HG03108 (cell line): ENCODE results near the gene CEACAM19.
"Not testable (repeated sequence)": the region's sequence is repeated elsewhere in the genome, so short reads cannot be mapped to it uniquely, and the experiment has no call there.

Source experiments
- ATAC-seq: cut with Tn5 transposase; IDR thresholded peaks from one replicate; pipeline ENCODE4 v1.9.1; 2021; ENCODE audit warnings: moderate library complexity; ENCODE audit not compliant: unreplicated experiment

CEACAM19 gene, protein sequence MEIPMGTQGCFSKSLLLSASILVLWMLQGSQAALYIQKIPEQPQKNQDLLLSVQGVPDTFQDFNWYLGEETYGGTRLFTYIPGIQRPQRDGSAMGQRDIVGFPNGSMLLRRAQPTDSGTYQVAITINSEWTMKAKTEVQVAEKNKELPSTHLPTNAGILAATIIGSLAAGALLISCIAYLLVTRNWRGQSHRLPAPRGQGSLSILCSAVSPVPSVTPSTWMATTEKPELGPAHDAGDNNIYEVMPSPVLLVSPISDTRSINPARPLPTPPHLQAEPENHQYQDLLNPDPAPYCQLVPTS

DNA sequence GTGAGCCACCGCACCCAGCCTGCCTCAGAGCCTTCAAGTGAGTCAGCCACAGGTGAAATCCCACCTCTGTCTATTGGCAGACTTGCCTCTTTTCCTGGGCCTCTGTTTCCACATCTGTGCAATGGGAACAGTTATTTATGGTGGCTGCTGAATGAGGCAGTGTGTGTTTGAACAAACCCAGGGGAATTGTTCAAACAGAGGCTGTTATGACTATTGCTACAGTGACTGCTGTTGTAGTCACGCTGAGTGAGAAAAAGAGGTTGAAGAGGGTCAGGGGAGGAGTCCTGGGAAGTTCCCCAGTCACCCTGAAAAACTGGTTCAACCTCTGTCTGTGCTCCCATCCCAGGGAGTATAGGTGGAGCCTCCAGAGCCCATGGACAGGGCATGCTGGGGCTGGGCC lies at the start of gene CEACAM19:
Gene CEACAM19, plus strand, starts transcription at position 83 of the 400 bp plus-strand sequence. CDS start 450 bp downstream, outside the sequence.
- no peak for ATAC-seq

DNA sequence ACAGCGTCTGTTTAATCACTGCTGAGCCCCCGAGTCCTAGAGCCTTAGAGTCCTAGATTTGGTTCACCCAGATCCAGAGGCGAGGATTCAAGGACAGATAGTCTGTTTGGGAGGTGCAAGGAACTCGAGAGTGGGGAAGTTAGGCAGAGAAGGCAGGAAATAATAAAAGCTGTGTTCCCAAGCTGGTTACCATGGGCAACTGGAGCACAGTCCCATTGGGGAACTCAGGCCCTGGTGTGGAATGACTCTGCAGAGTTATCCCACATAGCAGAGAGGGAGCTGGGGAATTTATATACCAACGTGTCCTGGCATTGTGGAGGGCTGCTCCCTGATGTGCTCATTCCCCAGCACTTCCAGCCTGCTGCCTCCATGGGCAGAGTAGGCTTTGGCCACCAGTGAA lies 48.2 kb upstream of the CEACAM19 start:
- ATAC-seq: no peak

DNA sequence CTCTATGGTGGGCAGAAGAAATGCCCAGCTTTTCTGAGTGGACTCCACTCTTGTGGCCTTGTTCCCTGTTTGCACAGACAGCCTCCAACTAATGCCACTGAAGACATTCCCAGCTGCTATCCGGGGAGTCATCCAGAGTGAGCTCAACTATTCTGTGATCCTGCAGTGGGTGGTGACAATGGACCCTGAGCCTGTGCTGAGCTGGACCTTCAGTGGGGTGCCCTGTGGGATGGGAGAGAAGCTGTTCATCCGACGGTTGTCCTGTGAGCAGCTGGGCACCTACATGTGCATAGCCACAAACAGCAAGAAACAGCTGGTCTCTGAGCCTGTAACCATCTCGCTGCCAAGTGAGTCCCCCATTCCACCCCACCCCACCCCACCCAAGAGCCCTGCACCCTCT lies 47.7 kb upstream of the CEACAM19 start:
- ATAC-seq: no peak

DNA sequence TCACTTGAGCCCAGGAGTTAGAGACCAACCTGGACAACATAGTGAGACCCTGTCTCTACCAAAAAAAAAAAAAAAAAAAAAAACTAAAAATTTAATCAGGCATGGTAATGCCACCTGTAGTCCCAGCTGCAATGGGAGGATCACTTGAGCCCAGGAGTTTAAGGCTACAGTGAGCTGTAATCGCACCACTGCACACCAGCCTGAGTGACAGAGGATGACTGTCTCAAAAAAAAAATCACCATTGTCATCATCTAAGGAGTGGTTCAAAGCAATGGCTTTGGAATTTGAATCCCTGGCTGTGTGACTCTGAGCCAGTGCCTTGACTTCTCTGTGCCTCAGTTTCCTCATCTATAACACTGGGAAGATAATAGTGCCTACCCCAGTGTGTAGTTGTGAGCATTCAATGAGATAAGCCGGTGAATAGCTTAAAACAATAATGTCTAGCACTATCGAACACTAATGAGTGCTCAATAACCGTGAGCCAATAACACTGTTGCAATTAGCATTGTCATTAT lies 46.4 kb upstream of the CEACAM19 start:
- ATAC-seq: no peak

DNA sequence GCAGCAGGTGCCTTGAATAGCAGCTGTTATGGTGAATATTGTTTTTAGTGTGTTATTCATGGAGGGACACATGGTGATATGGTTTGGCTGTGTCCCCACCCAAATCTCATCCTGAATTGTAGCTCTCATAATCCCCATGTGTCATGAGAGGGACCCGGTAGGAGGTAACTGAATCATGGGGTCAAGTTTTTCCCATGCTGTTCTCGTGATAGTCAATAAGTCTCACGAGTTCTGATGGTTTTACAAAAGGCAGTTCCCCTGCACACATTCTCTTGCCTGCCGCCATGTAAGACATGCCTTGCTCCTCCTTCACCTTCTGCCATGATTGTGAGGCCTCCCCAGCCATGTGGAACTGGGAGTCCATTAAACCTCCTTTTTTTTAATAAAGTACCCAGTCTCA lies 45.6 kb upstream of the CEACAM19 start:
- not testable (repeated sequence) for ATAC-seq

DNA sequence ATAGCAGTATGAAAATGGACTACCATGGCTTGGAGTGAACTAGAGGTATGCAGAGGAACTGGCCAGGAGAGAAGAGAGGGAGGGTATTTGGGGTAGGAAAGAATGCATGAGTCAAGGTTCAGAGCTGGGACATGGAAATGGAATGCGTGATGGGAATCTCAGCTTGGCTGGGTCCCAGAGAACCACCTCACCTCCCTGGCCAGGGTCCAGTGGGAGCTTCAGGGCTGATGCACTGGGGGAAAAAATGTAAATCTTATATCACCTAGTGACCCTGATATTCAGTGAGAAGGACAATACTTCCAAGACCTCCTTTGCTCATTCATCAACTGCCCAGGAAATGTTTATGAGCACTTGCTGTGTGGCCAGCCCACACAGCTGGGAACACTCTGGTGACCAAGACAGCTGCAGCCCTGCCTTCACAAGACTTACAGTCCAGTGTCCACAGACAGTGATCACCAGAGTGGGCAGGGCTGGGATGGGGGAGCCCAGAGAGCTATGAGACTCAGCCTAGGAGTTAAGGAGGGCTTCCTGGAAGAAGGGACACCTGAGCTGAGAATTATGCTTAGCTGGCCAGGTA lies 45.1 kb upstream of the CEACAM19 start:
- no peak for ATAC-seq

DNA sequence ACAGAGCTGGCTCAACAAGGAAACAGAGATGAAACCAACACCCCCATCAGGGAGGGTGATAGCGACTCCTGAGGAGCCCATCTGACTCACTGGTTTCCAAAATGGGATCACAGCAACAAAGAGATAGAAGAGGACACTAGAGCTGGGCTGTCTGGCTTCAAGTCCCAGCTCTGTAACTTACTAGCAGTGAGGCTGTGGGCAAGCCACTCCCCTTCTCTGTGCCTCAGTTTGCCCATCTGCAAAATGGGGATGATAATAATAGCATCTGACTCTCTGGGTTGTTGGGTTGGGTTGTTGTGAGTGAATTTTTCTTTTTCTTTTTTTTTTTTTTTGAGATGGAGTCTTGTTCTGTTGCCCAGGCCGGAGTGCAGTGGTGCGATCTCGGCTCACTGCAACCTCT lies 43.7 kb upstream of the CEACAM19 start:
- no peak for ATAC-seq

DNA sequence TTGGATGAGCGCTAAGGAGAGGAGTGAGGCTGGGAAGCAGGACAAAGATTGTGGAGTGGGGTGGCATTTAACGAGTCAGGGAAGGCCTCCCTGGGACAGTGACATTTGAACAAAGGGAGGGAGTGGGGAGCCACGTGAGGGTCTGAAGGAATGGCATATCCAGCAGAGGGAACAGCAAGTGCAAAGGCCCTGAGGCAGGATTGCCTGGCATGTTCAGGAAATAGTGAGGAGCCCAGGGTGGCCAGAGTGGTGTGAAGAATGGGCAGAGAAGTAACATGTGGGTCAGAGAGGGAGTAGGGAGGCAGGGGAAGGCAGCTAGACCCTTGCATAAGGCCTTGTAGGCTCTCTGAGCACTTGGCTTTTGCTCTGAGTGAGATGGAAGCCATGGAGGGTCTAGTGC lies 42.5 kb upstream of the CEACAM19 start:
- ATAC-seq: no peak

DNA sequence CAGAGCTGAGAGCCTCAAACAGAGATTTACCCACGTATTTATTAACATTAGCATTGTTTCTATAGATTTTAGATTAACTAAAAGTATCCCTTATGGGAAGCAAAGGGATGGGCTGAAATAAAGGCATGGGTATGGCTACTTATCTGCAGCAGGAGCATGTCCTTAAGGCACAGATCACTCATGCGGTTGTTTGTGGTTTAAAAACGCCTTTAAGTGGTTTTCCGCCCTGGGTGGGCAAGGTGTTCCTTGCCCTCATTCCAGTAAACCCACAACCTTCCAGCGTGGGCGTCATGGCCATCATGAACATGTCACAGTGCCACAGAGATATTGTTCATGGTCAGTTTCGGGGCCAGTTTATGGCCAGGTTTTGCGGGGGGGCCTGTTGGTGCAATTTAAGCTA lies 39.7 kb upstream of the CEACAM19 start:
- ATAC-seq: not testable (repeated sequence)

DNA sequence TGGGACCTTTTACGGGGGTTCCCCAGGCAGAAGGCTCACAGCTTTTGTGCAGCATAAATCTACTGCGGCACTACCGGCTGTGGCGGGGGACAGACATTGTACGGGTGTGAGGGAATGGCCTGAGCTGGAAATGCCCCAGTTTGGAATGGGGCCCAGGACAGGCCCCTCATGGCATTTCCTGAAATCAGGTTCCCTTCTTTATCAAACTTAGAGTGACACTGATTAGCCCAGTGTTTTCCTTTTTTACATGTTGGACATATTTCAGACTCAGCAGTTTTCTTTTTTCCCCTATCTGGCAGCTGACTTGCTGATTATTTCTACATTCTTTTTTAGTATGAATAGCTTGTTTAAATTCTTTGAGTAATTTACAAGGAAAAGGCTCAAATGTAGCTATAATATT lies 37.2 kb upstream of the CEACAM19 start:
- not testable (repeated sequence) for ATAC-seq

DNA sequence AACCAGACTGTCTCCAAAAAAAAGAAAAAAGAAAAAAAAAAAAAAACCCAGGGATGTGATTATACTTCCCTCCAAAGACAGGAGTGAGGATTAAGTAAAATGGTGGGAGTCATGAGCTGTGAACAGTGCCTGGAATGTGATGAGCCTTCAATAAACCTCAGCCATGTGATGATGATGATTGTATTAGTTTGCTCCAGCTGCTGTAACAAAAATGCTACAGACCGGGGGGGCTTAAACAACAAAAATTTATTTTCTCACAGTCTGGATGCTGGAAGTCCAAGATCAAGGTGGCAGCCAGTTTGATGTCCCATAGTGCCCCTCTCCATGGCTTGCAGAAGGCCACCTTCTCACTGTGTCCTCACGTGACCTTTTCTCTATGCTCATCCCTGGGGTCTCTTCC lies 36.5 kb upstream of the CEACAM19 start:
- no peak for ATAC-seq

DNA sequence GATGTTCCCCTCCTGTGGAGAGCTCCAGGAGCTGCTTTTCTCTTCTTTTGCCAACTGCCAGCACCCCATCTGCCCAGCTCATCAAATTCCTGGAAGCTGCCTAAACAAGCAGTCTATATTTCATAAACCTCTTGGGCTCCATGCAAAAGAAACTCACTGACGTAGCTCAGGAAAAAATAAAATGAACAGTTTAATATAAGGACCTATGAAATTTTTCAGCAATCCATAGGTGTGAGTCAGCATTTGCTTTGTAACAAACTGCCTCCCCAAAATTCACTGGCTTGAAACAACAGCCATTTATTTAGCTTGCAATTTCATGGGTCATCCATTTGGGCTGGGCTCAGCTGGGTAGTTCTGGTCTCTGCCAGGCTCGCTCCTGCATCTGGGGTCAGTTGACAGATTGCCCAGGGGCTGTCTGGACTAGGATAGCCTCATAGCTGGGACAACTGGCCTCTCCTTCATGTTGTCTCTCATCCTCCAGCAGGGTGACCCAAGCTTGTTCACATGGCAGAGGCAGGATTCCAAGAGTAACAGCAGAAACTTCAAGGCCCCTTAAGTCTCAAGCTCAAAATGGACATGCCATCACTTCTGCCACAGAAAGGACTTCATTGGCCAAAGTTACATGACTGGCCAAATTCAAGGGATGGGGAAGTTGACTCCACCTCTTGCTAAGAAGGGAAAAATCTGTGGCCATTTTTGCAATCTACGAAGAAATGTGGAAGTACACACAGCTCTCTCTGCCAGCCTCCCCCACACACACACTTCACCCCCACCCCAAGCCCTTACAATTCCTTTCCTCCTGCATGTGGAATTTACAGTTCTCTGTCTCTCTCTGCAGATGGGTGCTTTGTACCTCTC lies 35.5 kb upstream of the CEACAM19 start:
- no peak for ATAC-seq

DNA sequence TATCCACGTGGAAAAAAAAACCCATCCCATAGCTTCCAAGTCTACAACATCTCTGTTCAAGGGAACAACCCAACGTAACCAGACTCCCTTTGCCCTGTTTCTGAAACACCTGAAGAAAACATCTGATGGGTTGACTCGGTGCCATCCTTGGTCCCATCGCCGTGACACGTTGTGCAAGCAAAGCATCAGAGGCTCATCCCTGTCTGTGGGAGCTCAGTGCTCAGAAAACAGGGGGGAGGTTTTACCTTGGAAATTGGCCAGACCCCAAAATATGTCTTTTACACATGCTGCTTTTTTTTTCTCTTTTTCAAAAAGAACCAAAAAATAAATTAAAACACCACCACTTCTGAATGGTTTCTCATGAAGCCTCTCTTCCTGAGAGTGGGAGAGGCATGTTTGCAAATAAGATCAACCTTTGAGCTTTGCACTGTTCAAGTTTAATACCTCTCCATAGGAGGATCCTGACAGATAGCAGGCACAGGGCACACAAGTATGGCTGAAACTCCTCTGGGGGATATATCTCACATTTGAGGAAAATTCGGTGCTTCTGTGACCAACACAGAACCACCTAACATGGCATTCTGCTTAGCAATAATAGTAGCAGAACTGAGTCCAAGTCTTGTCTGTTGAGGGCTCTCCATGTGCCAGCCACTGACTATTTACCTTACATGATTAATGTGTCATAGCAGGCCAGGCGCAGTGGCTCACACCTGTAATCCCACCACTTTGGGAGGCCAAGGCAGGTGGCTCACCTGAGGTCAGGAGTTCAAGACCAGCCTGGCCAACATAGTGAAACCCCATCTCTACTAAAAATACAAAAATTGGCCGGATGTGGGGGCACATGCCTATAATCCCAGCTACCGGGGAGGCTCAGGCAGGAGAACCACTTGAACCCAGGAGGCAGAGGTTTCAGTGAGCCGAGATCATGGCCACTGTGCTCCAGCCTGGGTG lies 34.6 kb upstream of the CEACAM19 start:
- no peak for ATAC-seq

DNA sequence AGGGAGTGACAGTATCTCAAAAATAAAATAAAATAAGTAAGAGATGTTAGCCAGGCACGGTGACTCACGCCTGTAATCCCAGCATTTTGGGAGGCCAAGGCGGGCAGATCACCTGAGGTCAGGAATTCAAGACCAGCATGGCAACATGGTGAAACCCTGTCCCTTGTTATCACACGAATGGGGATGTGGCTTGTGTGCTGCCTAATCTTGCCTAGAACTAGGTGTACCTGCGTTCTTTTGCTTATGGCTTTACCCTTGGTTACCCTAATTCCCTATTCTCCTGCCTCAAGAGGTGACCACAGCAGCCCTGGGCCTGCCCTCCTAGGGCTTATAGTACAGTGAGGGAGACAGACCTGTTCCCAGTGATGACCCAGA lies 33.9 kb upstream of the CEACAM19 start:
- ATAC-seq: no peak

DNA sequence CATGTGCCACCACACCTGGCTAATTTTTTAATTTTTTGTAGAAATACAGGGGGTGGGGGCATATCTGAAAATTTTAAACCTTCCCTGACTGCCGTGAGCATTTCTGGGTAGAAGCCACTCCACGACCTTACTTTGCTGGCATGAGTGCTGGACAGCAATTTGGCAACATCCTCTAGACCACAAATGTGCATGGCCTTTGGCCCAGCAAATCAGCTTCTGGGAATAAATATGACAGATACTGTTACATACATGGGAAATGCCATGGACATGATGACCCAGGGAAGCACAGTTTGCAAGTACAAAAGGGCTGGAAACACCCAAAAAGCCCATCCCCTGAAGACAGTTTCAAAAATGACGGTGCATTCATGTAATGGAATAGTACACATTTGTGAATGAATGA lies 30.8 kb upstream of the CEACAM19 start:
- no peak for ATAC-seq

DNA sequence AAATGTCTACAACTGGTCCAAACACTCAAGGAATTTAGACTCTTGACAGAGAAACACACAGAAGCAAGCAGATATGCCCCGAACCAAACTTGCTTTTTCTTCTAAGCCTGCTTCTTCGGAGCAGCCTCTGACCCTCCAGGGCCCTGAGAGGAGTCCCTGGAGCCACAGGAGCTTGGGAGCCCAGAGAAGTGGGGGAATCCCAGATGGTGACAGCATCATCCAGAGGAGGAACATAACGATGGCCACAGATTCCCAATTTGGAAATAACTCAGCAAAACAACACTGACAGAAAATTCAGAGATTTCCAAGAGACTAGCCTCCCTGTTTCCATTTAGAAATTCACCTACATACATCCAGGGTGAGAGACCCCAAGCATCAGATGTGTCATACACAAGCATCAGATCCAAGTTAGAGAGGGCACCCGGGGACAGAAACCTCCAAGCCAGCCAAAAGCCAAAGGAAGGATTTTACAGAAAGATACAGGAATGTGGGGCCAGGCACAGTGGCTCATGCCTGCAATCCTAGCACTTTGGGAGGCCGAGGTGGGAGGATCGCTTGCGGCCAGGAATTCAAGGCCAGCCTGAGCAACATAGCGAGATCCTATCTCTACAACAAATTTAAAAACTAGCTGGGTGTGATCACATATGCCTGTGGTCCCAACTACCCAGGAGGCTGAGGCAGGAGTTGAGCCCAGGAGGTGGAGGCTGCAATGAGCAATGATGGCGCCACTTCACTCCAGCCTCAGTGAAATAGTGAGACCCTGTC lies 29.6 kb upstream of the CEACAM19 start:
- no peak for ATAC-seq

DNA sequence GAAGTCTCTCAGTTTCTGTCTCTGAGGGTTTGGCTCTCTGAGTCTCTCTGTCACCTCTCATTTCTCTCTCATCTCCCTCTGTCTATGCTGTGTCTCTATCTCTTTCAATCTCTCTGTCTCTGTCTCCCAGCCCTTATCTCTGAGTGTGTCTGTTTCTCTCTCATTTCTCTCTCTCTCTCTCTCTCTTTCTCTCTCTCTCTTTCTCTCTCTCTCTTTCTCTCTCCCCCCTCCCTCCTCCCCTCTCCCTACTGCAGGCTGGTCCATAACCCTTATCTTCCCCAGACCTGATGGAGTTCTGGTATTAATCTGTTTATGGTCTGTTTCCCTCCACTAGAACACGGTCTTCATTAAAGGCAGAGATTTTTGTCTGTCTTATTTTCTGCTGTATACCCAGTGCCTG lies 28.9 kb upstream of the CEACAM19 start:
- no peak for ATAC-seq

DNA sequence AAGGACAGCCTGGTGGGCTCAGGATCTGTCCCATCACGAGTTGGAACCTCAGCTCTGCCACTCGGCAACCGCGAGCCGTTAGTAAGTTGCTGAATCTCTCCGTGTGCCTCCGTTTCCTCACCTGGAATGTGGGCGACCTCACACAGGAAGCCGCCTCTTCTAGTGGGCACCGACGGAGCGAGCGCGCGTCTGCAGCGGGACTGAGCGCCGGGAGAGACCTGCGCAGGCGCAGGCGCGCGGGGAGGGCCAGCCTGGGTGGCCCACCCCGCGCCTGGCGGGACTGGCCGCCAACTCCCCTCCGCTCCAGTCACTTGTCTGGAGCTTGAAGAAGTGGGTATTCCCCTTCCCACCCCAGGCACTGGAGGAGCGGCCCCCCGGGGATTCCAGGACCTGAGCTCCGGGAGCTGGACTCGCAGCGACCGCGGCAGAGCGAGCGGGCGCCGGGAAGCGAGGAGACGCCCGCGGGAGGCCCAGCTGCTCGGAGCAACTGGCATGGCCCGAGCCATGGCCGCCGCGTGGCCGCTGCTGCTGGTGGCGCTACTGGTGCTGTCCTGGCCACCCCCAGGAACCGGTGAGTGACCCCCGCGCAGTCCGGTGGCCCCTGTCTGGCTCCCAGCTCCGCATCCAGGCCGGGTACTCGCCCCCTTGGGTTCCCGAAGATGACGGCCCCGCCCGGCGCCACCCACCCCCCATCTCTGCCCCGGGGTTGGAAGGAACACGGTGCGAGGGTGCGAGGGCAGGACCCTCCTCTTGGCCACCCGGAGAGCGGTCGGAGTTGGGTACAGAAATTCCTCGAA lies 27.5 kb upstream of the CEACAM19 start, which contains the start of gene PVR:
Gene PVR, plus strand, starts transcription at position 306 of the 797 bp plus-strand sequence. Its CDS starts 187 bp downstream, at position 493.
- ATAC-seq: no peak
